Measurements from ENCODE around the gene CCM2.

CCM2 gene

GRCh38 chr7:44971902-44972441, 28.0 kb upstream of the CCM2 start:
- Histone ChIP-seq H3K9me3 (ENCODE audit: insufficient read depth, low read depth, low read length) (no peaks in the 10 kb centered on the region), H2AFZ (ENCODE audit: insufficient read depth, low read length, poor library complexity) (no peak overlapping the region)

GRCh38 chr7:44972562-44972961, 27.4 kb upstream of the CCM2 start:
- no peak overlapping the region for H3K23ac ChIP-seq (ENCODE audit: low read length)
- H3K14ac ChIP-seq (ENCODE audit: low read length), result no peak overlapping the region
- H3K9ac ChIP-seq (ENCODE audit: low read length), result no peak overlapping the region
- H2BK120ac ChIP-seq (ENCODE audit: insufficient read depth, low read length, poor library complexity), result no peak overlapping the region
- no peak overlapping the region for H3K4me2 ChIP-seq (ENCODE audit: low read length)
- no peak overlapping the region for H4K8ac ChIP-seq (ENCODE audit: low read depth, low read length)
- no peak overlapping the region for H2BK12ac ChIP-seq (ENCODE audit: low read length)
- H2AK5ac ChIP-seq (ENCODE audit: low read length), result no peak overlapping the region
- H4K12ac ChIP-seq (ENCODE audit: low read depth, low read length), result no peak overlapping the region
- no peak overlapping the region for H2BK5ac ChIP-seq (ENCODE audit: low read depth, low read length, poor library complexity)
- no peak overlapping the region for H3K27ac ChIP-seq (ENCODE audit: low read depth, low read length)
- H3K4ac ChIP-seq (ENCODE audit: low read depth, low read length), result no peak overlapping the region
- no peaks in the 10 kb centered on the region for H3K36me3 ChIP-seq (ENCODE audit: control insufficient read depth in 1 of 2, insufficient read depth in 2 of 2, low read length in 2 of 2)
- H3K79me2 ChIP-seq (ENCODE audit: control insufficient read depth, insufficient read depth, low read length, poor library complexity), result no peaks in the 10 kb centered on the region
- no peak overlapping the region for H2AFZ ChIP-seq (ENCODE audit: insufficient read depth, low read length, poor library complexity)
- H4K91ac ChIP-seq (ENCODE audit: low read depth, low read length), result no peak overlapping the region
- no peaks in the 10 kb centered on the region for H3K9me3 ChIP-seq (ENCODE audit: insufficient read depth, low read depth, low read length)
- no CpG with 5 or more reads among the region's 3 CpGs for WGBS (ENCODE audit: extremely low coverage, insufficient coverage, insufficient read length)
- H3K4me1 ChIP-seq (ENCODE audit: control insufficient read depth in 1 of 2, insufficient read depth in 2 of 2, low read length in 2 of 2), result no peaks in the 10 kb centered on the region
- no peaks in the 10 kb centered on the region for H3K79me1 ChIP-seq (ENCODE audit: low read length)
- H3K27me3 ChIP-seq (ENCODE audit: insufficient read depth, low read length), result no peaks in the 10 kb centered on the region
- no peak for DNase-seq
- H3K4me3 ChIP-seq (ENCODE audit: low read depth, low read length), result no peak overlapping the region
- no peak overlapping the region for H3K18ac ChIP-seq (ENCODE audit: low read length)

More at GRCh38 chr7:44971902-44972441, 28.0 kb upstream of the CCM2 start:
- Histone ChIP-seq H2BK5ac (ENCODE audit: low read depth, low read length, poor library complexity) (no peak overlapping the region), H3K79me2 (ENCODE audit: control insufficient read depth, insufficient read depth, low read length, poor library complexity) (no peaks in the 10 kb centered on the region), H2AK5ac (ENCODE audit: low read length) (no peak overlapping the region), H4K91ac (ENCODE audit: low read depth, low read length) (no peak overlapping the region), H3K27ac (ENCODE audit: low read depth, low read length) (no peak overlapping the region), H3K18ac (ENCODE audit: low read length) (no peak overlapping the region), H3K4me2 (ENCODE audit: low read length) (no peak overlapping the region), H3K4me1 (ENCODE audit: control insufficient read depth in 1 of 2, insufficient read depth in 2 of 2, low read length in 2 of 2) (no peaks in the 10 kb centered on the region), H4K8ac (ENCODE audit: low read depth, low read length) (no peak overlapping the region), H2BK12ac (ENCODE audit: low read length) (no peak overlapping the region), H3K9ac (ENCODE audit: low read length) (no peak overlapping the region), H3K14ac (ENCODE audit: low read length) (no peak overlapping the region), H4K12ac (ENCODE audit: low read depth, low read length) (no peak overlapping the region), H3K4me3 (ENCODE audit: low read depth, low read length) (no peak overlapping the region), H3K36me3 (ENCODE audit: control insufficient read depth in 1 of 2, insufficient read depth in 2 of 2, low read length in 2 of 2) (no peaks in the 10 kb centered on the region), H3K4ac (ENCODE audit: low read depth, low read length) (no peak overlapping the region), H3K27me3 (ENCODE audit: insufficient read depth, low read length) (no peaks in the 10 kb centered on the region), H2BK120ac (ENCODE audit: insufficient read depth, low read length, poor library complexity) (no peak overlapping the region), H3K79me1 (ENCODE audit: low read length) (no peaks in the 10 kb centered on the region), H3K23ac (ENCODE audit: low read length) (no peak overlapping the region)
- no peak for DNase-seq
- WGBS (ENCODE audit: extremely low coverage, insufficient coverage, insufficient read length), result no CpG with 5 or more reads among the region's 5 CpGs

- DNase-seq, result peak; percentile 34 to 68
- H3K9ac ChIP-seq (ENCODE audit: low read length), result no peak overlapping the region
- H3K79me1 ChIP-seq (ENCODE audit: low read length), result no peaks in the 10 kb centered on the region
- no peak overlapping the region for H3K23ac ChIP-seq (ENCODE audit: low read length)
- H2BK12ac ChIP-seq (ENCODE audit: low read length), result no peak overlapping the region
- no peak overlapping the region for H3K18ac ChIP-seq (ENCODE audit: low read length)
- H3K14ac ChIP-seq (ENCODE audit: low read length), result no peak overlapping the region
- H3K4me2 ChIP-seq (ENCODE audit: low read length), result no peak overlapping the region
- H3K4me3 ChIP-seq (ENCODE audit: low read depth, low read length), result no peak overlapping the region
- no peak overlapping the region for H2AFZ ChIP-seq (ENCODE audit: insufficient read depth, low read length, poor library complexity)
- H3K79me2 ChIP-seq (ENCODE audit: control insufficient read depth, insufficient read depth, low read length, poor library complexity), result no peaks in the 10 kb centered on the region
- no peak overlapping the region for H3K4ac ChIP-seq (ENCODE audit: low read depth, low read length)
- no peak overlapping the region for H2AK5ac ChIP-seq (ENCODE audit: low read length)
- no peak overlapping the region for H3K27ac ChIP-seq (ENCODE audit: low read depth, low read length)
- no peaks in the 10 kb centered on the region for H3K9me3 ChIP-seq (ENCODE audit: insufficient read depth, low read depth, low read length)
- no peak overlapping the region for H4K91ac ChIP-seq (ENCODE audit: low read depth, low read length)
- H3K27me3 ChIP-seq (ENCODE audit: insufficient read depth, low read length), result no peaks in the 10 kb centered on the region
- no CpG with 5 or more reads among the region's 10 CpGs for WGBS (ENCODE audit: extremely low coverage, insufficient coverage, insufficient read length)
- H3K4me1 ChIP-seq (ENCODE audit: control insufficient read depth in 1 of 2, insufficient read depth in 2 of 2, low read length in 2 of 2), result no peaks in the 10 kb centered on the region
- H2BK5ac ChIP-seq (ENCODE audit: low read depth, low read length, poor library complexity), result no peak overlapping the region
- H2BK120ac ChIP-seq (ENCODE audit: insufficient read depth, low read length, poor library complexity), result no peak overlapping the region
- H4K8ac ChIP-seq (ENCODE audit: low read depth, low read length), result no peak overlapping the region
- peaks cover 0 to 7% of the 10 kb centered on the region in 2 experiments for H3K36me3 ChIP-seq (ENCODE audit: control insufficient read depth in 1 of 2, insufficient read depth in 2 of 2, low read length in 2 of 2)
- H4K12ac ChIP-seq (ENCODE audit: low read depth, low read length), result no peak overlapping the region
These were observed 26.2 kb upstream of the CCM2 start for GRCh38 chr7:44973610-44974401.

- no CpG with 5 or more reads among the region's 7 CpGs for WGBS (ENCODE audit: extremely low coverage, insufficient coverage, insufficient read length)
- Histone ChIP-seq H3K4me3 (ENCODE audit: low read depth, low read length) (no peak overlapping the region), H3K27me3 (ENCODE audit: insufficient read depth, low read length) (no peaks in the 10 kb centered on the region), H2BK12ac (ENCODE audit: low read length) (no peak overlapping the region), H4K12ac (ENCODE audit: low read depth, low read length) (no peak overlapping the region), H4K8ac (ENCODE audit: low read depth, low read length) (no peak overlapping the region), H3K14ac (ENCODE audit: low read length) (no peak overlapping the region), H3K27ac (ENCODE audit: low read depth, low read length) (no peak overlapping the region), H3K23ac (ENCODE audit: low read length) (no peak overlapping the region), H3K4me1 (ENCODE audit: control insufficient read depth in 1 of 2, insufficient read depth in 2 of 2, low read length in 2 of 2) (no peaks in the 10 kb centered on the region), H3K9ac (ENCODE audit: low read length) (no peak overlapping the region), H3K4ac (ENCODE audit: low read depth, low read length) (no peak overlapping the region), H3K79me2 (ENCODE audit: control insufficient read depth, insufficient read depth, low read length, poor library complexity) (no peaks in the 10 kb centered on the region), H2AK5ac (ENCODE audit: low read length) (no peak overlapping the region), H3K9me3 (ENCODE audit: insufficient read depth, low read depth, low read length) (no peaks in the 10 kb centered on the region), H2BK120ac (ENCODE audit: insufficient read depth, low read length, poor library complexity) (no peak overlapping the region), H4K91ac (ENCODE audit: low read depth, low read length) (no peak overlapping the region), H3K36me3 (ENCODE audit: control insufficient read depth in 1 of 2, insufficient read depth in 2 of 2, low read length in 2 of 2) (peaks cover 0 to 7% of the 10 kb centered on the region in 2 experiments), H2BK5ac (ENCODE audit: low read depth, low read length, poor library complexity) (no peak overlapping the region), H3K18ac (ENCODE audit: low read length) (no peak overlapping the region), H2AFZ (ENCODE audit: insufficient read depth, low read length, poor library complexity) (no peak overlapping the region), H3K4me2 (ENCODE audit: low read length) (no peak overlapping the region), H3K79me1 (ENCODE audit: low read length) (no peaks in the 10 kb centered on the region)
- DNase-seq, result no peak
These were observed 25.5 kb upstream of the CCM2 start for GRCh38 chr7:44974549-44974948.

Measured in trophoblast cell (in vitro differentiated cells and primary cell).